ENCODE measurements around the gene ALDH5A1. TPM values are rescaled to one million over a fixed set of nuclear protein-coding genes. Genes with fewer than 3 reads are reported as not detected.

ALDH5A1 gene
- total and polyA plus RNA-seq, 2 of the 13 experiments (the other 11 are each of a cell fraction or from before 2014, with no cell fraction given) = 12.8 to 32.5 TPM

DNA sequence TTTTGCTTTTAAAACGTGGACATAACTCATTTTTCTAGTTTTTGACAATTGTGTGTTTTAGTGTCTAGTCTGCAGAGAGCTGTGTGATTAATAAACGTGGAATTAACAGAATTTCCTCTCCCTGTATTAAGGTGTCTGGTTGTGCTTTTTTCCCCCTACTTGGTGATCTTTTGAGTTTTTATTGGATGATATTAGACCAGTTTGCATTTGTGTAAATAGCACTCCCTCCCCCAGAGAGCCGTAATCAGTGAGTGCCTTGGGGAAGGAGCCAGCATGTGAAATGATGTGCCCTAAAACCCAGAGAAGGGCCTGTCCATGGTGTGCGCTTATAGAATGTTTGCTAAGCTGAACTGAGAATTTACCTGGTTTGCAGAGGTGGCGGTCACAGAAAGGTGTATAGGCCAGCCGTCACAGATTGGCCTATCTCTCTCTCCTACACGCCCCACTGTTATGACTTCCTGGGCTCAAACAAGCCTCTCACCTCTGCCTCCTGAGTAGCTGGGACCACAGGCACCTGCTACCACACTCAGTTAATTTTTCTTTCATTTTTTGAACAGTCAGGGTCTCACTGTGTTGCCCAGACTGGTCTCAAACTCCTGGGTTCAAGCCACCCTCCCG, 42.4 kb downstream of the ALDH5A1 start:
- ChIA-PET CTCF (ENCODE audit: low intra/inter-chr PET ratio, low total read pairs) (no interaction called here), POLR2A (no interaction called here)
- 94% methylated on average over 8 of the region's 8 CpGs for WGBS (ENCODE audit: low lambda C conversion rate)
- H3K4me2 ChIP-seq (ENCODE audit: low read depth, low read length) = no peak overlapping the region
- ATAC-seq (no peak), DNase-seq (ENCODE audit: low spot score) (no peak), FAIRE-seq (no peak)
- H2AFZ ChIP-seq (ENCODE audit: low read length) = no peak overlapping the region
- no peaks in the 10 kb centered on the region for H3K79me2 ChIP-seq (ENCODE audit: insufficient read depth, low read length)
- no TSS peak for BruUV-seq (replicated peaks)
- in situ Hi-C loops (cut with HindIII; ENCODE audit: extremely low pct_ligation_motif_present, low pct_unique_long_range_greater_than_20kb) (no loop called here), intact Hi-C loops (cut with micrococcal nuclease; ENCODE audit: unreplicated experiment) (no loop called here)
- no peaks in the 10 kb centered on the region for H3K4me1 ChIP-seq (ENCODE audit: insufficient read depth, low read length)
- H3K36me3 ChIP-seq (replicated peaks in 1 of 2; ENCODE audit: control insufficient read depth in 1 of 2, insufficient read depth in 2 of 2, low read length in 2 of 2) = peaks cover 8 to 28% of the 10 kb centered on the region in 2 experiments
- no peak overlapping the region for H3K27ac ChIP-seq (ENCODE audit: extremely low read length, insufficient read depth, low read length)
- H3K9me3 ChIP-seq (ENCODE audit: low read length) = no peaks in the 10 kb centered on the region
- no peak overlapping the region for H3K9ac ChIP-seq (ENCODE audit: insufficient read depth, low read depth, low read length)
- no peak overlapping the region for H3K4me3 ChIP-seq (replicated peaks in 1 of 3; ENCODE audit: insufficient read depth in 1 of 3, low read depth in 2 of 3, low read length in 3 of 3)
- no peak for TF ChIP-seq ZSCAN20 (CRISPR knock-in tag; IDR thresholded peaks at IDR 0.05; ENCODE audit: borderline replicate concordance)
- TF ChIP-seq CREM (IDR thresholded peaks at IDR 0.05) = no peak
- 0 out of 2 replicates have a peak, but pooled peaks have one; percentile 12 for TF ChIP-seq CREM (CRISPR knock-in tag; IDR thresholded peaks at IDR 0.05)
- TF ChIP-seq, protein P1, sequence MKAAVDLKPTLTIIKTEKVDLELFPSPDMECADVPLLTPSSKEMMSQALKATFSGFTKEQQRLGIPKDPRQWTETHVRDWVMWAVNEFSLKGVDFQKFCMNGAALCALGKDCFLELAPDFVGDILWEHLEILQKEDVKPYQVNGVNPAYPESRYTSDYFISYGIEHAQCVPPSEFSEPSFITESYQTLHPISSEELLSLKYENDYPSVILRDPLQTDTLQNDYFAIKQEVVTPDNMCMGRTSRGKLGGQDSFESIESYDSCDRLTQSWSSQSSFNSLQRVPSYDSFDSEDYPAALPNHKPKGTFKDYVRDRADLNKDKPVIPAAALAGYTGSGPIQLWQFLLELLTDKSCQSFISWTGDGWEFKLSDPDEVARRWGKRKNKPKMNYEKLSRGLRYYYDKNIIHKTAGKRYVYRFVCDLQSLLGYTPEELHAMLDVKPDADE (CRISPR knock-in tag; IDR thresholded peaks at IDR 0.05) = no peak
- H4K20me1 ChIP-seq (ENCODE audit: insufficient read depth, low read length) = no peaks in the 10 kb centered on the region
- no peaks in the 10 kb centered on the region for H3K27me3 ChIP-seq (ENCODE audit: control insufficient read depth in 1 of 2, insufficient read depth in 2 of 2, low read length in 2 of 2)

DNA sequence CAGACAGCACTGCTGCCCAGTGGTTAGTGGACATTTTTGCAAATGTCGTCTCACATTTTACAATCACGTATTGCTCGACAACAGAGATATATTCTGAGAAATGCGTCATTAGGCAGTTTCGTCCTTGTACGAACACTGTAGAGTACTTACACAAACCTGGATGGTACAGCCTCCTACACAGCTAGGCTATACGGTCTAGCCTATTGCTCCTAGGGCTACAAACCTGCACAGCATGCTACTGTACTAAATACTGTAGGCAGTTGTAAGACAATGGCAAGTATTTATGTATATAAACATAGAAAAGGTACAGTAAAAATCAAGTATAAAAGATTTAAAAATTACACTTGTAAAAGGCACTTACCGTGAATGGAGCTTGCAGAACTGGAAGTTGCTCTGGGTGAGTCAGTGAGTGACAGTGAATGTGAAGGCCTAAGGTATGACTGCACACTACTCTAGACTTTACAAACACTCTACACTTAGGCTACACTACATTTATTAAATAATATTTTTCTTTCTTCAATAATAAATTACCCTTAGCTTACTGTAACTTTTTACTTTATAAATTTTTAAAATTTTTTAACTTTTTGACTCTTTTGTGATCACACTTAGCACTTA, 43.1 kb downstream of the ALDH5A1 start:
- Histone ChIP-seq H3K36me3 (replicated peaks in 1 of 2; ENCODE audit: control insufficient read depth in 1 of 2, insufficient read depth in 2 of 2, low read length in 2 of 2) (peaks cover 8 to 21% of the 10 kb centered on the region in 2 experiments), H3K4me2 (ENCODE audit: low read depth, low read length) (no peak overlapping the region), H2AFZ (ENCODE audit: low read length) (no peak overlapping the region), H3K79me2 (ENCODE audit: insufficient read depth, low read length) (no peaks in the 10 kb centered on the region), H3K4me3 (replicated peaks in 1 of 3; ENCODE audit: insufficient read depth in 1 of 3, low read depth in 2 of 3, low read length in 3 of 3) (no peak overlapping the region), H3K27me3 (ENCODE audit: control insufficient read depth in 1 of 2, insufficient read depth in 2 of 2, low read length in 2 of 2) (no peaks in the 10 kb centered on the region), H3K27ac (ENCODE audit: extremely low read length, insufficient read depth, low read length) (no peak overlapping the region), H3K9me3 (ENCODE audit: low read length) (no peaks in the 10 kb centered on the region), H3K9ac (ENCODE audit: insufficient read depth, low read depth, low read length) (no peak overlapping the region), H4K20me1 (ENCODE audit: insufficient read depth, low read length) (no peaks in the 10 kb centered on the region), H3K4me1 (ENCODE audit: insufficient read depth, low read length) (no peaks in the 10 kb centered on the region)
- no peak for FAIRE-seq
- DNase-seq (ENCODE audit: low spot score) = no peak
- intact Hi-C loops (cut with micrococcal nuclease; ENCODE audit: unreplicated experiment) (no loop called here), in situ Hi-C loops (cut with HindIII; ENCODE audit: extremely low pct_ligation_motif_present, low pct_unique_long_range_greater_than_20kb) (no loop called here)
- no peak for ATAC-seq
- no TSS peak for BruUV-seq (replicated peaks)
- POLR2A ChIA-PET = no interaction called here
- CTCF ChIA-PET (ENCODE audit: low intra/inter-chr PET ratio, low total read pairs) = no interaction called here
- 95% methylated on average over 8 of the region's 8 CpGs for WGBS (ENCODE audit: low lambda C conversion rate)
- TF ChIP-seq ZNF720 (CRISPR knock-in tag; IDR thresholded peaks at IDR 0.05) = no peak
- TF ChIP-seq MTERF4 (CRISPR knock-in tag; IDR thresholded peaks at IDR 0.05) = no peak
- no peak for TF ChIP-seq ZNF446 (CRISPR knock-in tag; IDR thresholded peaks at IDR 0.05)
- TF ChIP-seq, protein P1 (CRISPR knock-in tag; IDR thresholded peaks at IDR 0.05) = no peak
- no peak for TF ChIP-seq ZBTB1 (CRISPR knock-in tag; IDR thresholded peaks at IDR 0.05; ENCODE audit: borderline replicate concordance)
- TF ChIP-seq, protein P2, sequence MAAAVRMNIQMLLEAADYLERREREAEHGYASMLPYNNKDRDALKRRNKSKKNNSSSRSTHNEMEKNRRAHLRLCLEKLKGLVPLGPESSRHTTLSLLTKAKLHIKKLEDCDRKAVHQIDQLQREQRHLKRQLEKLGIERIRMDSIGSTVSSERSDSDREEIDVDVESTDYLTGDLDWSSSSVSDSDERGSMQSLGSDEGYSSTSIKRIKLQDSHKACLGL (CRISPR knock-in tag; IDR thresholded peaks at IDR 0.05) = no peak
- no peak for TF ChIP-seq RAD21 (CRISPR knock-in tag; IDR thresholded peaks at IDR 0.05)
- TF ChIP-seq ZNF337 (CRISPR knock-in tag; IDR thresholded peaks at IDR 0.05; ENCODE audit: borderline replicate concordance, low read depth) = no peak
- no peak for TF ChIP-seq PCBP1 (IDR thresholded peaks at IDR 0.05; ENCODE audit: borderline replicate concordance, low read depth, low read length)
- no peak for TF ChIP-seq SRY (CRISPR knock-in tag; IDR thresholded peaks at IDR 0.05)
- TF ChIP-seq ZFP62 (CRISPR knock-in tag; IDR thresholded peaks at IDR 0.05) = no peak

Data from HepG2 (cell line).